Dendritic cell treated with granulocyte-macrophage colony-stimulating factor and Interleukin-4, amounts not matched to agents 40 ng/mL and 50 ng/mL, for 4 days (primary cell): Measurements from ENCODE around the gene GJD3.
A peak's percentile ranks its signal among the peaks of the same experiment; 100 is the strongest.

Experiments
- H3K27ac Mint-ChIP-seq: one replicate; pipeline ENCODE4 v1.8.0; 2022; ENCODE audit warnings: mild to moderate bottlenecking, mixed read lengths
- H3K27me3 Mint-ChIP-seq: one replicate; pipeline ENCODE4 v1.8.0; 2022; ENCODE audit warnings: mild to moderate bottlenecking, mixed read lengths
- H3K36me3 Mint-ChIP-seq: one replicate; pipeline ENCODE4 v1.8.0; 2022; ENCODE audit warnings: low read depth, mixed read lengths
- H3K4me1 Mint-ChIP-seq: one replicate; pipeline ENCODE4 v1.8.0; 2022; ENCODE audit warnings: low read depth, mixed read lengths
- H3K4me3 Mint-ChIP-seq: one replicate; pipeline ENCODE4 v1.8.0; 2022; ENCODE audit warnings: mild to moderate bottlenecking, moderate library complexity, mixed read lengths
- H3K9me3 Mint-ChIP-seq: one replicate; pipeline ENCODE4 v1.8.0; 2022; ENCODE audit warnings: mixed read lengths
- intact Hi-C: fragments of 100-400 bp; cut with micrococcal nuclease; formaldehyde crosslinking; loops from one replicate; pipeline ENCODE4 v1.15.0; 2022

GJD3 gene

DNA sequence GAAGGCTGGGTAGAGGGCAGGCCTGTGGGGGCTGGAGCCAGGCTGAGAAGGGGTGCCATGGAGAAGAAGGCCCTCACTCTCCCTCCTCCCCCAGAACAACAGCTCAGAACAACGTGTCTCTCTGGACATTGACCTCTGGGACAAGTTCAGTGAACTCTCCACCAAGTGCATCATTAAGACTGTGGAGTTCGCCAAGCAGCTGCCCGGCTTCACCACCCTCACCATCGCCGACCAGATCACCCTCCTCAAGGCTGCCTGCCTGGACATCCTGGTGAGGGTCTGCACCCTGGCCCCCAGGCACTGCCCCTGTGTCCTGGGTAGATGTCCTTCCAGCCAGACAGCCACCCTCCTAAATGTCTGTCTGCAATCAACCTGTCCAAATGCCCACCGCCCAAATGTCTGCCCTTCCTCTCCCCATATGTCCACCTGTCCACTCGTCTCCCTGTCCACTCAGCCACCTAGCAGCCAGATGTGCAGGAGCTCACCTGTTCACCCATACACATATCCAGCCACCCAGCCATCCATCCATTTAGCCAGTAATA, 12.2 kb downstream of the GJD3 start:
- Mint-ChIP-seq H3K27ac (no peak overlapping the region), H3K27me3 (no peaks in the 10 kb centered on the region), H3K4me1 (peaks cover 85% of the 10 kb centered on the region), H3K4me3 (no peak overlapping the region), H3K9me3 (no peaks in the 10 kb centered on the region), H3K36me3 (peaks cover 99% of the 10 kb centered on the region)
- intact Hi-C loops = no loop called here

- Mint-ChIP-seq H3K36me3 (peaks cover 98% of the 10 kb centered on the region), H3K27ac (peak overlapping the region; percentile 69)
Measured at GRCh38 chr17:40351359-40352236, 12.9 kb downstream of the GJD3 start.

GRCh38 chr17:40350689-40351358, 13.7 kb downstream of the GJD3 start:
- no peak overlapping the region for H3K4me3 Mint-ChIP-seq
- intact Hi-C loops = no loop called here
- no peak overlapping the region for H3K27ac Mint-ChIP-seq
- H3K9me3 Mint-ChIP-seq = no peaks in the 10 kb centered on the region
- H3K27me3 Mint-ChIP-seq = no peaks in the 10 kb centered on the region
- H3K36me3 Mint-ChIP-seq = peaks cover 97% of the 10 kb centered on the region
- H3K4me1 Mint-ChIP-seq = peaks cover 95% of the 10 kb centered on the region

More at GRCh38 chr17:40351359-40352236, 12.9 kb downstream of the GJD3 start:
- H3K27me3 Mint-ChIP-seq = no peaks in the 10 kb centered on the region
- intact Hi-C loops = no loop called here
- H3K4me1 Mint-ChIP-seq = peaks cover 92% of the 10 kb centered on the region
- no peak overlapping the region for H3K4me3 Mint-ChIP-seq
- no peaks in the 10 kb centered on the region for H3K9me3 Mint-ChIP-seq

DNA sequence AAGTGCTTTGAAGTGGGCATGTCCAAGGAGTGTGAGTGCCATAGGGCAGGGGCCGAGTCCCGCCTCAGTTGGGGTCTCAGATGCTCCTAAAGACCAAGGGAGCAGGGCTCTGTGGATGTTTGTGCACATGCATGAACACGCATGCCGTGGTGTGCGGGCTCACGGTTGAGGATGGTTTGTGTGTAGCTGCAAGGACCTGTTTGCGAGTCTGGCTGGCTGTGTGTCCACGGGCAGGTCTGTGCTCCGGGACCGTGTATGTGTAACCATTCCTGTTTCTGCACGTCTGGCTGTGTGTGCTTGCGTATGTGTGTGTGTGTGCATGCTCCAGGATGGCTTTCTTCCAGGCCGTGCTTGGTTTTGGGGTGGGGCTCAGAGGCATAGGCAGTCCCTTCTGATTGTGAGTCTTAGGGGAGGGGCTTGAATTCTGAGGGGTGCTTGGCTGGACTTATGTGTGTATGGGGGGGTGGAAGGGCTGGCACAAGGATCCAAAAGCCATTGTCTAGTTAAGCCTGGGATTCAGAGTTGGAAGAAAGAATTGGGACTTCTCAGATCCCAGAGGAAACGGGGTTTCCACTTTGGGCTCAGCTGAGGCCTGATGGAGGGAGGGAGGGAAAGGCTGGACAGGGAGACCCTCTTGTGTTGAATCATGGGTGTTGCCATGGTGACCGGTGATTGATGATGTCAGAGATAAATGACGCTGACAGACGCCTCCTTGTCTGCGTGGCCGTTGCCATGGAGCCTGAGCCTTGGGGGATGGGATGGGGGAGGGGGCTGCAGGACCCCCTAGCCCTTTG, 14.4 kb downstream of the GJD3 start:
- Mint-ChIP-seq H3K36me3 (peaks cover 97% of the 10 kb centered on the region), H3K9me3 (no peaks in the 10 kb centered on the region), H3K27me3 (no peaks in the 10 kb centered on the region), H3K4me3 (no peak overlapping the region), H3K4me1 (peaks cover 97% of the 10 kb centered on the region), H3K27ac (no peak overlapping the region)
- intact Hi-C loops = no loop called here

DNA sequence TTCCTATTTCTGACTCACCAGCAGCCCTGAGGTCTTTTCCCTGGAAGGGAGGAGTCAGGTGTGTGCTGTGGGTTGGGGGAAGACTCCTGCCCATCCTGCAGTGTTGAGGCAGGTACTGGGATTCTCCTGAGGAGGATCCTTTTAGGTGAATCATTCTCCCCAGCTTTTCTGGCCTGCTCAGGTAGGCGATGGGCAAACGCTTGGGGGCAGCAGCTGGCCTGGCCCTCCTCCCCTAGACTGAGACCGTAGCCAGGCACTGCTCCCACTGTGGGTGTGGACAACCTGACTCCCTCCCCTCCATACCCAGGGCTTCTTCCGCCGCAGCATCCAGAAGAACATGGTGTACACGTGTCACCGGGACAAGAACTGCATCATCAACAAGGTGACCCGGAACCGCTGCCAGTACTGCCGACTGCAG, 15.1 kb downstream of the GJD3 start:
- H3K36me3 Mint-ChIP-seq = peaks cover 97% of the 10 kb centered on the region
- no peaks in the 10 kb centered on the region for H3K27me3 Mint-ChIP-seq
- H3K4me1 Mint-ChIP-seq = peaks cover 97% of the 10 kb centered on the region
- no peak overlapping the region for H3K27ac Mint-ChIP-seq
- intact Hi-C loops = no loop called here
- no peak overlapping the region for H3K4me3 Mint-ChIP-seq
- no peaks in the 10 kb centered on the region for H3K9me3 Mint-ChIP-seq

DNA sequence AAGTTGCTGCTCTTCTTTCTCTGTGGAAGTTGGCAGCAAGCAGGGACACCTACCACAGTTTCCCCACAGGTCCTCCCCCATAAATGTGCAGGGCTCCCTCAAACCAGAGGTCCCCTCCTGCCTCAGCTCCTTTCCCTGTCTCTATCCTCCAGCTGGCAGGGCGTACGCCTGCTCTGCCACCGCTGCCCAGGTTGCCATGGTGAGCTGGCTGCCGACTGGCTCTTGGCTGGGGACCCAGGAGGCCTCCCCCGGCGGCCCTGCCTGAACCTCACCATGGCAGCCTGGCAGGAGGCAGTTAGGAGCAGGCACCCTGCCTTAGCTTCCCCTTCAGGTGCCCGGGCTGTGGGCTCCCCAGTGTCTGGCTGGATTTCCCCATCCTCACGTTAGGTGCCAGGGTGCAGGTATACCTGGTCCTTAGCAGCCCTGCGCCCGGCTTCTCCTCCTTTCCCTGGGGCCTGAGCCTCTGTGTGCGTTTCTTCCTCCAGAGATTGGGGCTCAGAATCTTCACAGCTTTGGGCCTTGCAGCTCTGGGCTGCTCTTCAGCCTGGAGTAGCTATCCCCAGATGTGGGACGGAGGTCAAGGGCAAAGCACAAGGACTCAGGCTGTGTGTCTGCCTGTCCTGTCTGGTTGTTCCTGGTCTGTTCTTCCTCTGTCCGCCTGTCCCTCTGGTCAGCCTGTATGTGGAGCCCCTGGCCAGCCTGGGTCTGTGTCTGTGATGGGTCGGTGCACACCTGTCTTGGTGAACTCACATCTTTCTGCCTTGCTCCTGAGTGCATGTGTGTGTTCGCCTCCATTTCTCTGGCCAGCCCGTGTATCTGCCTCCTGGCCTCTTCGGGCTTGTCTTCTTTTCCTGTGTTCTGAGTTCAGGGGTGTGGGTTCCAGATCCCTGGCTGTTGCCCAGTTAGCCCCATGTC, 15.7 kb downstream of the GJD3 start:
- no peak overlapping the region for H3K4me3 Mint-ChIP-seq

GRCh38 chr17:40348136-40348504, 16.4 kb downstream of the GJD3 start:
- Mint-ChIP-seq H3K27me3 (no peaks in the 10 kb centered on the region), H3K27ac (peak overlapping the region; percentile 91), H3K4me3 (no peak overlapping the region), H3K36me3 (peaks cover 97% of the 10 kb centered on the region), H3K9me3 (no peaks in the 10 kb centered on the region), H3K4me1 (peaks cover 99% of the 10 kb centered on the region)
- intact Hi-C loops = no loop called here

More for the DNA sequence above, 15.7 kb downstream of the GJD3 start:
- H3K36me3 Mint-ChIP-seq = peaks cover 97% of the 10 kb centered on the region
- no peak overlapping the region for H3K27ac Mint-ChIP-seq
- no peaks in the 10 kb centered on the region for H3K9me3 Mint-ChIP-seq
- no peaks in the 10 kb centered on the region for H3K27me3 Mint-ChIP-seq
- H3K4me1 Mint-ChIP-seq = peaks cover 98% of the 10 kb centered on the region
- intact Hi-C loops = no loop called here

DNA sequence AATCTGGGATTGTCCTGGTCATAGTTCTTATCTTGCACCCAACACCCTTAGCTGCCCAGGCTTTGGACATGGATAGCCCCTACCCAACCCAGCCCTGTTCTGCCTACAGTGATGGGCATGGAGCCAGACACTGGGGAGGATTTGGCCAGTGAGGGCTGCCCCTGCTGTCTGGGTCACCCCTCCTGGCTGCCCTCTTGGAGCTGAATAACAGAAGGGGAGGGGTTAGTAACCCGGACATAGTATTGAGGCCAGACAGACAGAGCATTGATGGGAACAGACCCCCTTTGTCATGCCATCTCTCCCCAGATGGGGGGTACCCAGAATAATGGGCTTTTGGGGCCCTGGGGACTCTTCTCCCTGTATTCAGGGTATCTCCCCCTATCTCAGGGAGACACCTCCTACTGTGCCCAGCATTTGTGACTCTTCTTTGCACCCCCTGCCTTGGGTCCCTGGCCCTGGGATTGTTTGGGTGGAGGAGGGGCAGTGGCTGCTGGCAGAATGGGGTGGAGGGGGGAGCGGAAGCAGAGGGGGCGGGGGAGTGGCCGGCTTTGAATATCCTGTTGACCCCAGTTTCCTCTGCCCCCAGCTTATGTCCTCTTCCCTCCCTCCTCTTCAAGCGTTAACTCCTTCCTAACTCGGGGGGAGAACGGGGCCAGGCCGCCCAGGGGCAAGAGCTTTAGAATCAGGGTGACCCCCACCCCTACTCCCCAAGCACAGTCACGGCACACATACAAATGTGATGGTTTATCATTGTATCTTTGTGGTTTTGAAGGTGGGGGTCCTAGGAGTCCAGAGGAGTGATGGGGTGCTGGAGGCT, 17.0 kb downstream of the GJD3 start:
- intact Hi-C loops = no loop called here
- H3K9me3 Mint-ChIP-seq = no peaks in the 10 kb centered on the region
- peaks cover 99% of the 10 kb centered on the region for H3K4me1 Mint-ChIP-seq
- H3K27ac Mint-ChIP-seq = peak overlapping the region; percentile 91
- H3K27me3 Mint-ChIP-seq = no peaks in the 10 kb centered on the region
- H3K36me3 Mint-ChIP-seq = peaks cover 97% of the 10 kb centered on the region
- H3K4me3 Mint-ChIP-seq = peak overlapping the region; percentile 42

DNA sequence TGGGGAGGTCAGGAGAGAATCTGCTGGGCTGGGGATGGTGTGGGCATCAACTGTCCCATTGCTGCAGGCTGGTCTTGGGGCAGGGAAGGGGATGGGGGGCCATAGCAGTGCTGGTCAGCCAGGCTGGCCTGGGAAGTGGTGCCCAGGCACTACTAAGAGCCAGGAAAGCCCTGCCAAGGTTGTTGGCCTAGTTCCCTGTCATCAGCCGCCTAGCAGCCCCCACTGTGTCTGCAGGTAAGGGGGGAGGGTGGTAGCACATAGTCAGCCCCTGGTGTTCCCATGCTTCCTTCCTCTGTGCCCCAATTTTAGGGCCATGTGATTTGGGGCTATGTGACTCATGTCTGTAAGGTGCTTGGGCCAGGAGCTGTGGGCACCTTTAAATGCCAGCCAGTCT, 17.8 kb downstream of the GJD3 start:
- Mint-ChIP-seq H3K4me3 (no peak overlapping the region), H3K36me3 (peaks cover 97% of the 10 kb centered on the region), H3K4me1 (peaks cover 94% of the 10 kb centered on the region), H3K27me3 (no peaks in the 10 kb centered on the region), H3K9me3 (no peaks in the 10 kb centered on the region), H3K27ac (peak overlapping the region; percentile 91)
- intact Hi-C loops = no loop called here

DNA sequence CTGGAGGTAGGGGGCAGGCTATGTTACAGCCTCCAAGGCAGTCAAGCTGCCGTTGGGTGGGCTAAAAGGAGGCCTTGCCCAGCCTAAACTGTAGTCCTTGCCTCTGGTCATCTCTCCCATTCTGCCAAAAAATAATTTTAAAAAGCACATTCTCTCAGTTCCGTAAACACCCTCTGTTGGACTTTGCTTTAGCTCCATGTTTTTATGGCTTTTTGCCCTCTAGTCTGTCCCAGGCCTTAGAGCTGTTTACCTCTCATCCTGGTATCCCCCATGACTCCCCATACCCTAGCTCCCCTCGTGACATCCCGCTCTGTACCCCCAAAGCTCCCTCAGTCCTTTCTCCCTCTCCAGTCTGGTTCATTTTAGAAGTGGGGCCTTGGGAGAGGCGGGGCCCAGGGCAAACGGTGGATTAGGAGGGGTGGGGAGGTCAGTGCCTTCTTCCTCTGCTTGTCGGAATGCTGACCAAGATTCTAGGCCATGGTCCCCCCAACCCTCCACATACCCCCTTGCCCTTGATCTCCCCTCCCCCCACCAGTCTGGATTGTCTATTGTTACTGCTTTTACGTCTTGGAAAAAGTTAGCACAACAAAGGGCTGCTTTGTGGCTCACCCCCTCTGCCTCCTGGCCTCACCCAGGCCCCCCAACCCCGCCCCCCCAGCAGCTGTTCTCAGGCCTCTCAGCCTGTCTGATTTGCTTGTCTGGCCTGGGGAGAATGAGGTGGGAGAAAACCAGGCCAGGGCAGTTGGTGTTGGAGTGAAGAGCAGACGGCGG, 18.4 kb downstream of the GJD3 start:
- Mint-ChIP-seq H3K36me3 (peaks cover 94% of the 10 kb centered on the region), H3K27me3 (no peaks in the 10 kb centered on the region), H3K4me3 (peak overlapping the region; percentile 76), H3K4me1 (peaks cover 89% of the 10 kb centered on the region), H3K9me3 (no peaks in the 10 kb centered on the region), H3K27ac (peak overlapping the region; percentile 91)
- intact Hi-C loops = loop anchor here (2.0 kb wide), 1 partner anchor 43 kb away; no protein-coding TSS in a partner anchor

DNA sequence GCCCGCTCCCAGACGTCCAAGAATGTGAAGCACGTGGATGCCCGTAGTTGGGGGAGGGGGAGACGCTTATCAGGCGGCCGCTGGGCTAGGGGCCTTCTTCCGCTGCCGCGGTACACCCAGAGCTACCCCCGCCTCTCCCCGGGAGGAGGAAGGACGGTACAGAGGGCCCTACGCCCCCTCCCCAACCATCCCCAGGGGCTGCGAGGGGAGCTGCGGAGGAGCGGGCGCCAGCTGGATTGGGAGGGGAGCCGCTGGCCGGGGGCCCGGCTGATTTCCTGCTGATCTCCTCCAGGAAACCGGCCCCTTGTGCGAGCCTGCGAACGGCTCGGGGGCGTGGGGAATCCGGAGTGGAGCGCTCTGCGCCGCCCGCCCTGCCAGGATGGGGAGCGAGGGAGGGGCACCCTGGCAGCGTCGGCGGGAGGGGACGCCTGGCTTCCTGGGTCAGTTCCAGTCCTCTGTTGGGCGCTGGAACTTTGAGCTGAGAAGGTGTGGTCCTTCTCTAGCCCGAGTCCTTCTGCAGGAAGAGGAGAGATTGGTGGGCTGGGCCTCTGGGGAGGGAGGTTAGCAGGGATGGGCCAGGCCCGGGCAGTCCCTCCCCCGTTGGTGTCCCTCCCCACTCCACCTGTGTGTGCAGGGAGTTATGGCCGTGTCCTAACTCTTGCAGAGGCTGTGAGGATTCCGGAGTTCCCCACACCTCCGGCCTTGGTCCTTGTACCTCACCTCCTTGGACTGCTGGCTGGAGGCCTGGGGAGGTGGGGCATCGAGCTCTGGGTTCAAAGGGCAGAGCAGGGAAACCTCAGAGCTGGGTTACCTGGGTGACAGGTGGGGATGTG, 19.2 kb downstream of the GJD3 start:
- H3K9me3 Mint-ChIP-seq = no peaks in the 10 kb centered on the region
- intact Hi-C loops = loop anchor here (2.0 kb wide), 1 partner anchor 43 kb away; no protein-coding TSS in a partner anchor
- H3K36me3 Mint-ChIP-seq = peaks cover 90% of the 10 kb centered on the region
- H3K27ac Mint-ChIP-seq = peak overlapping the region; percentile 91
- no peaks in the 10 kb centered on the region for H3K27me3 Mint-ChIP-seq
- peak overlapping the region; percentile 76 for H3K4me3 Mint-ChIP-seq
- H3K4me1 Mint-ChIP-seq = peaks cover 90% of the 10 kb centered on the region
